ENCODE measurements around the gene TUBA4B.
A peak's percentile ranks its signal among the peaks of the same experiment; 100 is the strongest.
"Not testable (repeated sequence)": the region's sequence is repeated elsewhere in the genome, so short reads cannot be mapped to it uniquely, and the experiment has no call there.

TUBA4B gene

GRCh38 chr2:219279916-219280516, 27.0 kb downstream of the TUBA4B start:
- Mint-ChIP-seq H3K27me3 (no peaks in the 10 kb centered on the region), H3K9me3 (no peaks in the 10 kb centered on the region), H3K4me3 (peak overlapping the region; percentile 83 to 84), H3K27ac (peak overlapping the region; percentile 98 to 99), H3K36me3 (ENCODE audit: insufficient read depth) (peaks cover 64% of the 10 kb centered on the region), H3K4me1 (ENCODE audit: low read depth in 2 of 2) (peaks cover 28 to 37% of the 10 kb centered on the region in 2 donors)
- DNase-seq (no peak), ATAC-seq (replicated peaks) (no peak)

DNA sequence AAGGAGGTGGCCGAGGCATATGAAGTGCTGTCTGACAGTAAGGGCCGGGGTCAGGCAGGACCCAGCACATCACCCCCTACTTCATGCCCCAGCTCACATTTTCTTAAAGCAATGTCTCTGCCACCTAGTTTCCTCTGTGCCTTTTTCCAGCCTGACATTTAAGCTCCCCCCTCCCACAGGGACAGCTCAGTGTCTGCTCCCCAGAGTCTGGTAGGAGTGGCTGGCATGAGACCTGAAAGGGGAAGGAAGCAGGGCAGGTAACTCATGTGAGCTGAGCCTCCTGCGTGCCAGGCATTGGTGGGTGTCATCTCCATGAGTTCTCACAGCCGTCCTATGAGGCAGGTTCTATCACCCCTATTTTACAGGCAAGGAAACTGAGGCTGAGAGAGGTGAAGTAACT, 27.6 kb downstream of the TUBA4B start:
- Mint-ChIP-seq H3K9me3 (no peaks in the 10 kb centered on the region), H3K36me3 (ENCODE audit: insufficient read depth) (peaks cover 69% of the 10 kb centered on the region), H3K4me1 (ENCODE audit: low read depth in 2 of 2) (peaks cover 30 to 37% of the 10 kb centered on the region in 2 donors), H3K27ac (peak overlapping the region; percentile 98 to 99), H3K4me3 (peak overlapping the region; percentile 83 to 84), H3K27me3 (no peaks in the 10 kb centered on the region)
- DNase-seq: no peak
- no peak for ATAC-seq (replicated peaks)

- H3K9me3 Mint-ChIP-seq: no peaks in the 10 kb centered on the region
- no peak for ATAC-seq (replicated peaks)
- peak overlapping the region; percentile 98 to 99 for H3K27ac Mint-ChIP-seq
- no peak overlapping the region for H3K4me3 Mint-ChIP-seq
- H3K4me1 Mint-ChIP-seq (ENCODE audit: low read depth in 2 of 2): peaks cover 30 to 37% of the 10 kb centered on the region in 2 donors
- no peaks in the 10 kb centered on the region for H3K27me3 Mint-ChIP-seq
- peaks cover 73% of the 10 kb centered on the region for H3K36me3 Mint-ChIP-seq (ENCODE audit: insufficient read depth)
- DNase-seq: no peak
Observed at GRCh38 chr2:219281588-219281987, 28.5 kb downstream of the TUBA4B start.

DNA sequence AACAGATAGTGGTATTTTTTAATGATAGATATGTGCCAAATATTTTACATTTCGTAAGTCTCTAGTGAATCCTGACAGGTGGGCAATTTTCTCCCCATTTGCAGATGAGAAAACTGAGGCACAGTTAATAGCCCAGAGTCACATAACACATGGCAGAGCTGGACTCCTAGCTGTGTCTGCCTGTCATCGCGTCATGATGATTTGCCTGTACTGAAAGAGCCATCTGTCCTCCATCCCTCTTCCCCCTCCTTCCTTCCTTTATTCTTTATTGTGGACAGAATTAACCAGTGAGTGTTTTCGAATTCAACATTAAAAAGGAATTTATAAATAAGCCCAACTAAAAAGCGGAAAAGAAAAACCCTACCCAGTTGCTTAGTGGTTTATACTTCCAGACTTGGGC, 29.3 kb downstream of the TUBA4B start:
- Mint-ChIP-seq H3K36me3 (ENCODE audit: insufficient read depth) (peaks cover 74% of the 10 kb centered on the region), H3K4me1 (ENCODE audit: low read depth in 2 of 2) (peaks cover 29 to 35% of the 10 kb centered on the region in 2 donors)
- no peak for ATAC-seq (replicated peaks)

GRCh38 chr2:219282943-219283581, 30.0 kb downstream of the TUBA4B start:
- Mint-ChIP-seq H3K4me1 (ENCODE audit: low read depth in 2 of 2) (peaks cover 22 to 29% of the 10 kb centered on the region in 2 donors), H3K27me3 (no peaks in the 10 kb centered on the region), H3K36me3 (ENCODE audit: insufficient read depth) (peaks cover 74% of the 10 kb centered on the region), H3K9me3 (no peaks in the 10 kb centered on the region), H3K27ac (peak overlapping the region; percentile 46 to 93), H3K4me3 (no peak overlapping the region)
- DNase-seq: no peak
- no peak for ATAC-seq (replicated peaks)

More for the DNA sequence above, 29.3 kb downstream of the TUBA4B start:
- no peaks in the 10 kb centered on the region for H3K27me3 Mint-ChIP-seq
- H3K9me3 Mint-ChIP-seq: no peaks in the 10 kb centered on the region
- H3K27ac Mint-ChIP-seq: peak overlapping the region; percentile 39 to 93
- no peak overlapping the region for H3K4me3 Mint-ChIP-seq
- DNase-seq: no peak

DNA sequence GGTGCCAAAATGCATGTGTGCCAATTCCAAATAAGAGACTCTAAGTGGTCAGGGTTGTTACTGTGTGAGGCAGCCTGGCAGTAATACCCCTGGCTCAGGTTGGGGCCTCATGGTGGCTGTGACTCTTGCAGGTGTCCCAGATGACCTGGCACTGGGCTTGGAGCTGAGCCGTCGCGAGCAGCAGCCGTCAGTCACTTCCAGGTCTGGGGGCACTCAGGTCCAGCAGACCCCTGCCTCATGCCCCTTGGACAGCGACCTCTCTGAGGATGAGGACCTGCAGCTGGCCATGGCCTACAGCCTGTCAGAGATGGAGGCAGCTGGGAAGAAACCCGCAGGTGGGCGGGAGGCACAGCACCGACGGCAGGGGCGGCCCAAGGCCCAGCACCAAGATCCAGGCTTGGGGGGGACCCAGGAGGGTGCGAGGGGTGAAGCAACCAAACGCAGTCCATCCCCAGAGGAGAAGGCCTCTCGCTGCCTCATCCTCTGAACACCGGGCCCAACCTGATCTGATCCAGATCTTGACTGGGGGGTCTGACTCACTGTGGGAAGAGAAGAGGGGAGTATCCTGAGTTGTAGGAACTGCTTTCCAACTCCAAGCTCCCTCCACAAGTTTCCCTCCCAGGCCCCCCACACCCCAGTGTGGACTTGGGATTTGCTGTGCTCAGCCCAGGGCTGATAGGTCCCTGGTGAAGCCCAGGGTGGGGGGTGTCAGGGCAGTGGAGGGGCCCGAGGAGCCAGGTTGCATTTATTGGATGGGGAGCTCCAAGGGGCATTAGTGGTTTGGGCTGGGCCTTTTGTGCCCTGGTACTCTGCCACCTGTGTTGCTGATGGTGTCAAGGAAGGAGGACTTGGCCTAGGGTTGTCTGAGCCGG, 31.7 kb downstream of the TUBA4B start:
- no peak for ATAC-seq (replicated peaks)
- Mint-ChIP-seq H3K36me3 (ENCODE audit: insufficient read depth) (peaks cover 60% of the 10 kb centered on the region), H3K27me3 (no peaks in the 10 kb centered on the region), H3K4me3 (no peak overlapping the region), H3K4me1 (ENCODE audit: low read depth in 2 of 2) (peaks cover 10 to 16% of the 10 kb centered on the region in 2 donors), H3K27ac (peak overlapping the region in 1 of 2 donors; percentile 68), H3K9me3 (no peaks in the 10 kb centered on the region)
- no peak for DNase-seq

GRCh38 chr2:219285373-219285735, 32.3 kb downstream of the TUBA4B start:
- Mint-ChIP-seq H3K27ac (peak overlapping the region in 1 of 2 donors; percentile 68), H3K27me3 (no peaks in the 10 kb centered on the region), H3K4me1 (ENCODE audit: low read depth in 2 of 2) (peaks cover 5 to 10% of the 10 kb centered on the region in 2 donors), H3K4me3 (no peak overlapping the region), H3K36me3 (ENCODE audit: insufficient read depth) (peaks cover 57% of the 10 kb centered on the region), H3K9me3 (no peaks in the 10 kb centered on the region)
- DNase-seq: no peak
- no peak for ATAC-seq (replicated peaks)

DNA sequence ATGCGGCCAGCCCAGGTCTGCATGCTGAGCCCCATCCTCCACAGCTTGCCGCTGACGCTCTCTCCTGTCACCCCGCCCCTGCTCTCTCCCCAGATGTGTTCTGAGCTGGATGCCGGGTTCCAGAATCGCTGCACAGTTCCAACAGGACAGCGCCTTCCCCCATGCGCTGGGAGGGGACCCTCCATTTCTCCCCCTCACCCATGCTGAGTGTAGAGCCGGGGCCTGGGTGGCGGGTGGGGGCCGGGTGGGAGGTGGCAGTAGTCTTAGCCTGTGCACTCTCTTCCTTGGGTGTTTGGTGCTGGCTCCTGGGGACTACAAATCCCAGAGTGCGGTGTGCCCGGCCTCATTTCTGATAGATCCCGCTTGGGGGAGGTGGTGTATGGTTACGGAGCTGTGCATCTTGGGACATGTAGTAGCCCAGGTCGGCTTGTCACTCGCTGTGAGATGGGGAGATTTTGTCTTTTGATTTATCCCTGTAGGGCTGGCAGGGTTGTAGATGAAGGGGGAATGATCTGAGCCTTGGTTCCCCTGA, 32.9 kb downstream of the TUBA4B start:
- DNase-seq (no peak), ATAC-seq (replicated peaks) (no peak)
- Mint-ChIP-seq H3K4me3 (no peak overlapping the region), H3K4me1 (ENCODE audit: low read depth in 2 of 2) (peaks cover 2 to 10% of the 10 kb centered on the region in 2 donors), H3K9me3 (no peaks in the 10 kb centered on the region), H3K27me3 (no peaks in the 10 kb centered on the region), H3K36me3 (ENCODE audit: insufficient read depth) (peaks cover 51% of the 10 kb centered on the region), H3K27ac (peak overlapping the region in 1 of 2 donors; percentile 80)

GRCh38 chr2:219286436-219287115, 33.5 kb downstream of the TUBA4B start:
- H3K27ac Mint-ChIP-seq: peak overlapping the region in 1 of 2 donors; percentile 80
- H3K4me1 Mint-ChIP-seq (ENCODE audit: low read depth in 2 of 2): peaks cover 2 to 10% of the 10 kb centered on the region in 2 donors
- no peaks in the 10 kb centered on the region for H3K27me3 Mint-ChIP-seq
- H3K4me3 Mint-ChIP-seq: no peak overlapping the region
- DNase-seq (no peak), ATAC-seq (replicated peaks) (no peak)
- peaks cover 47% of the 10 kb centered on the region for H3K36me3 Mint-ChIP-seq (ENCODE audit: insufficient read depth)
- no peaks in the 10 kb centered on the region for H3K9me3 Mint-ChIP-seq

DNA sequence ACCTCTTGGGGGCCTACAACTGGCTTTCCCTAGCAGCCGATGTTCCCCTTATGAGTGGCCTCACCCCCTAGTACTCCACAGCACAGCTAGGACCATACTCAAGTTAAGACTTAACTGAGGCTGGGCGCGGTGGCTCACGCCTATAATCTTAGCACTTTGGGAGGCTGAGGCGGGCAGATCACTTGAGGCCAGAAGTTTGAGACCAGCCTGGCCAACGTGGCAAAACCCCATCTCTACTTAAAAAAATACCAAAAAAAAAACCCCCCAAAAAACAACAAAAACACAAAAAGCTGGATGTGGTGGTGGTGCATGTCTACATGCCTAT, 34.0 kb downstream of the TUBA4B start:
- not testable (repeated sequence) for H3K9me3 Mint-ChIP-seq; H3K4me3 Mint-ChIP-seq; H3K27me3 Mint-ChIP-seq; DNase-seq; H3K4me1 Mint-ChIP-seq (ENCODE audit: low read depth in 2 of 2); ATAC-seq (replicated peaks)
- Mint-ChIP-seq H3K27ac (peak overlapping the region; percentile 44 to 80), H3K36me3 (ENCODE audit: insufficient read depth) (peaks cover 42% of the 10 kb centered on the region)

DNA sequence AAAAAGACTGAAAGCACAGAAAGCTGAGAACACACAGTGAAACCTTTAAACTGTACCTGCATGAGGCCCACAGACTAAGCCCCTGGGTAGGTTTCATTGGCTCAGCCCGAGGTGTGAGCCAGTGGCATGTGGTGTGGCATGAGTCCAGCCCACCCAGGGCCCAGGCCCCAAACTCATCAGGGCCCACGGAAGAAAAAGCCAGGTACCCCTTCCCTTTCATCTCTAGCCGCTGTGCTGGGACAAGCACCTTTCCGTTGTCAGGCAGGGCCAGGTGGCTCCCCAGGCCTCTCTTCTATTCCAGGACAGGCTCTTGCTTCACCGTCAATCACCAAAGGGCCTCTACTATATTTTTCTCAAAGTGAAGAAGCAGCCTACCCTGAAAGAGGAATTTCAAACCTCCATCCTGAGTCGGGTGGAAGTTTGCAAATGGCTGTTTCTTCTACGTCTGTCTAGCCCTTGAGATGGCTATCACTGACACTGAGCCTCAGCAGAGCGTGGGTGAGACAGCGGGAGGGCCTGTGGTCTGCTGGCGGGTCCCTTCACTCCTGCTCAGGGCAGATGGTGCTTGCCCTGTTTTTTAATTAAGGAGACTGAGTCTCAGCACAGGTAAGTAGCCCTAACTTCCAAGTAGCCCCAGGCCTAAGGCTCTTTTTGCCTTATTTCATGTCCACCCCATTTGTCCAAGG, 34.7 kb downstream of the TUBA4B start:
- DNase-seq: no peak
- H3K27ac Mint-ChIP-seq: peak overlapping the region; percentile 44 to 80
- H3K27me3 Mint-ChIP-seq: no peaks in the 10 kb centered on the region
- peaks cover 35% of the 10 kb centered on the region for H3K36me3 Mint-ChIP-seq (ENCODE audit: insufficient read depth)
- H3K4me3 Mint-ChIP-seq: no peak overlapping the region
- ATAC-seq (replicated peaks): no peak
- no peaks in the 10 kb centered on the region for H3K9me3 Mint-ChIP-seq
- peaks cover 2 to 6% of the 10 kb centered on the region in 2 donors for H3K4me1 Mint-ChIP-seq (ENCODE audit: low read depth in 2 of 2)

- H3K27ac Mint-ChIP-seq: peak overlapping the region in 1 of 2 donors; percentile 49
- no peak for DNase-seq
- H3K4me3 Mint-ChIP-seq: no peak overlapping the region
Observed at GRCh38 chr2:219289195-219289536, 36.1 kb downstream of the TUBA4B start.

More at GRCh38 chr2:219289195-219289536, 36.1 kb downstream of the TUBA4B start:
- Mint-ChIP-seq H3K27me3 (no peaks in the 10 kb centered on the region), H3K36me3 (ENCODE audit: insufficient read depth) (peaks cover 26% of the 10 kb centered on the region), H3K4me1 (ENCODE audit: low read depth in 2 of 2) (peaks cover 4 to 6% of the 10 kb centered on the region in 2 donors), H3K9me3 (no peaks in the 10 kb centered on the region)
- no peak for ATAC-seq (replicated peaks)
